Heart left ventricle (tissue), 16 donors: ENCODE measurements around the gene LARP1. TPM values are rescaled to one million over a fixed set of nuclear protein-coding genes. Genes with fewer than 3 reads are reported as not detected.

Experiments
- ATAC-seq, 4 donors: fragments of 200-7000 bp; cut with Tn5 transposase; one replicate each; pipeline ENCODE4 v1.9.1; 2020 to 2022; ENCODE audit warnings: moderate library complexity in 4 of 4, mild to moderate bottlenecking in 3 of 4, moderate number of reproducible peaks in 1 of 4
- DNase-seq, 5 donors: peaks; one replicate each; pipeline ENCODE4 v3.0.0-alpha.2; 2020
- H3K27ac ChIP-seq, 12 donors: fragments of 200-600 bp; sonication (generic) in 4 of 12; one replicate each; pipeline versions ENCODE4 v1.5.0 to v1.8.0; 2016 to 2022; ENCODE audit warnings: mild to moderate bottlenecking in 2 of 12
- H3K27me3 ChIP-seq, 9 donors: fragments of 200-600 bp; sonication (generic) in 2 of 9; one replicate each; pipeline versions ENCODE4 v1.5.1 to v1.8.0; 2016 to 2022; ENCODE audit warnings: mild to moderate bottlenecking in 3 of 9
- H3K36me3 ChIP-seq, 9 donors: fragments of 200-600 bp; sonication (generic) in 2 of 9; one replicate each; pipeline versions ENCODE4 v1.5.0 to v1.8.0; 2018 to 2022; ENCODE audit warnings: mild to moderate bottlenecking in 2 of 9
- H3K4me1 ChIP-seq, 12 donors: fragments of 200-600 bp; sonication (generic) in 4 of 12; one replicate each; pipeline versions ENCODE4 v1.5.0 to v1.8.0; 2016 to 2022; ENCODE audit warnings: mild to moderate bottlenecking in 3 of 12
- H3K4me3 ChIP-seq, 12 donors: fragments of 200-600 bp; sonication (generic) in 4 of 12; one replicate each; pipeline versions ENCODE4 v1.5.0 to v1.8.0; 2017 to 2022; ENCODE audit warnings: mild to moderate bottlenecking in 9 of 12, moderate library complexity in 4 of 12
- H3K9me3 ChIP-seq, 12 donors: fragments of 200-600 bp; sonication (generic) in 4 of 12; one replicate each; pipeline versions ENCODE4 v1.5.0 to v1.8.0; 2016 to 2022; ENCODE audit warnings: mild to moderate bottlenecking in 1 of 12
- POLR2A ChIP-seq, 2 donors: fragments of 450-650 bp; IDR thresholded peaks; one replicate each; pipeline ENCODE4 v1.6.1; 2017; ENCODE audit warnings: antibody characterized with exemption in 2 of 2, mild to moderate bottlenecking in 2 of 2, moderate library complexity in 2 of 2
- WGBS, 4 donors: extraction: QIAGEN DNeasy Blood & Tissue Kit in 2 of 4; methylation state at CpG; one replicate each; pipeline versions ENCODE4 v1.1.5 to v1.1.7; 2013 to 2018; 5-methylcytosine and 5-hydroxymethylcytosine counted together
- intact Hi-C, 10 donors: fragments of 100-400 bp; cut with DNase I; formaldehyde crosslinking; loops; one replicate each; pipeline versions ENCODE4 v1.11.1 to v1.14.2; 2022
- polyA plus RNA-seq, 2 donors: library from polyadenylated mRNA; stranded (reverse); fragments of 200-250 nt; gene quantifications; one replicate each; pipeline ENCODE4 v1.2.3, GENCODE V29; 2013
- total RNA-seq, 9 donors: library from RNA; depleted of rRNA in 2 of 9; stranded (reverse); fragments of >200 nt in 2 of 9; fragmentation: NEBNext Ultra II Directional in 3 of 9; extraction: Animal tissue kit (Norgen Biotek cat#: 25700) in 3 of 9; gene quantifications; one replicate each; pipeline versions ENCODE4 v1.1.0 to v1.2.4, GENCODE V29; 2016 to 2023
- TF ChIP-seq, protein P1 (sequence below), 12 donors: fragments of 200-600 bp; sonication (generic) in 4 of 12; IDR thresholded peaks; one replicate each; pipeline versions ENCODE4 v1.5.0 to v1.8.0; 2018 to 2022; ENCODE audit warnings: antibody characterized with exemption in 12 of 12, mild to moderate bottlenecking in 5 of 12
- donor health status: ischemic (EF 13 %, LVEDD 7.1; RV severe dilation, severe dysfunction).
- donor health status: healthy with polysubstance abuse.
- donor health status: DM: no; HTN: yes; CAD: no.
- donor health status: DM: no; HTN: no; CAD: no.
- donor health status: ischemic (EF 25% LVEDD 6.9; RV normal size, moderate dysfunction).
- donor health status: ischemic (EF 25% LVEDD 5.7; RV mildly dilated, moderate dysfunction).
- donor health status: healthy.
- donor health status: DM: yes; HTN: yes; CAD: no.
- donor health status: ischemic (EF 35%, LVEDD 5.7; RV mildly dilated, moderate dysfunction).
- donor health status: nonischemic (EF 11% LVEDD 7.7; RV severe dilation, severe dysfunction).
- donor health status: DM: yes; HTN: yes; CAD: no.
- donor health status: PGD.
- donor health status: ischemic (EF 29% LVEDD 5.4; RV normal size, mild dysfunction).
- donor health status: nonischemic (EF 23%, LVEDD 6.1; RV moderate dilation, normal function).

The LARP1 gene
- total and polyA plus RNA-seq, 11 donors = 36.5 to 189 (median 164) TPM

DNA sequence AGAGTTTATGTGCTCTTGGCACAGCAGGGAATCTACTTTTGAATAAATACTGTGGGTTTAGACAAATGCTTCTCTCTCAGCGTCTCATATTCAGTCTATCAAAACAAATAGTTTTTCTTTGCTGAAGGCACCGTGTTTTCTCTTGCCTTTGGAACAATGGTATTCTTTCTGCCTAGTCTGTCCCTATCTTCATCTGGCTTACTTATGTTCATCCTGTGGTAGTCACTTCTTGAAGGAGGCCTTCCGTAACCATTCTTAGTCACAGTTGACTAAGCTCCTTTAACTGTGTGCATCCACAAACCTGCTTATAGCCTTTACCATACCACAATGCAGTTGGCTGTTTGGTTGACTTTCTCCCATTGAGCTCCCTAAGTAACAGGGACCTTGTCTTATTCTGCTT lies 45.9 kb downstream of the LARP1 start:
- intact Hi-C loops = loop anchor here in 3 of 10 donors (5.0 to 10.0 kb wide), 2 partner anchors 44 to 46 kb away; partner anchors contain the start of gene LARP1 (in 3 of the 3)
- TF ChIP-seq, protein P1, sequence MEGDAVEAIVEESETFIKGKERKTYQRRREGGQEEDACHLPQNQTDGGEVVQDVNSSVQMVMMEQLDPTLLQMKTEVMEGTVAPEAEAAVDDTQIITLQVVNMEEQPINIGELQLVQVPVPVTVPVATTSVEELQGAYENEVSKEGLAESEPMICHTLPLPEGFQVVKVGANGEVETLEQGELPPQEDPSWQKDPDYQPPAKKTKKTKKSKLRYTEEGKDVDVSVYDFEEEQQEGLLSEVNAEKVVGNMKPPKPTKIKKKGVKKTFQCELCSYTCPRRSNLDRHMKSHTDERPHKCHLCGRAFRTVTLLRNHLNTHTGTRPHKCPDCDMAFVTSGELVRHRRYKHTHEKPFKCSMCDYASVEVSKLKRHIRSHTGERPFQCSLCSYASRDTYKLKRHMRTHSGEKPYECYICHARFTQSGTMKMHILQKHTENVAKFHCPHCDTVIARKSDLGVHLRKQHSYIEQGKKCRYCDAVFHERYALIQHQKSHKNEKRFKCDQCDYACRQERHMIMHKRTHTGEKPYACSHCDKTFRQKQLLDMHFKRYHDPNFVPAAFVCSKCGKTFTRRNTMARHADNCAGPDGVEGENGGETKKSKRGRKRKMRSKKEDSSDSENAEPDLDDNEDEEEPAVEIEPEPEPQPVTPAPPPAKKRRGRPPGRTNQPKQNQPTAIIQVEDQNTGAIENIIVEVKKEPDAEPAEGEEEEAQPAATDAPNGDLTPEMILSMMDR (IDR thresholded peaks at IDR 0.05) = no peak
- no peak for TF ChIP-seq POLR2A (IDR thresholded peaks at IDR 0.05)
- H3K36me3 ChIP-seq = peaks cover 0 to 100% (median 97%) of the 10 kb centered on the region in 9 donors
- peaks cover 0 to 9% (median 0%) of the 10 kb centered on the region in 12 donors for H3K4me1 ChIP-seq
- ATAC-seq (no peak), DNase-seq (no peak)
- H3K27ac ChIP-seq = peak overlapping the region in 1 of 12 donors; percentile 17
- no peaks in the 10 kb centered on the region for H3K9me3 ChIP-seq
- no peaks in the 10 kb centered on the region for H3K27me3 ChIP-seq
- 90 to 97% (median 92%) methylated on average over 3 of the region's 3 CpGs for WGBS, 4 donors
- no peak overlapping the region for H3K4me3 ChIP-seq

DNA sequence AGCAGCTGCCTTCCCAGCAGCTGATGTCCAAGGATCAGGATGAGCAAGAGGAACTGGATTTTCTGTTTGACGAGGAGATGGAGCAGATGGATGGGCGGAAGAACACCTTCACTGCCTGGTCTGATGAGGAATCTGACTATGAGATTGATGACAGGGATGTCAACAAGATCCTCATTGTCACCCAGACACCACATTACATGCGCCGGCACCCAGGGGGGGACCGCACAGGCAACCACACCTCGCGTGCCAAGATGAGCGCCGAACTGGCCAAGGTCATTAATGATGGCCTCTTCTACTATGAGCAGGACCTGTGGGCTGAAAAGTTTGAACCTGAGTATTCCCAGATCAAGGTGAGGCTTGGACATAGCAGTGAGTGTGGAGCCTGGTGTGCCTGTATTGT lies 46.9 kb downstream of the LARP1 start:
- Histone ChIP-seq H3K4me1 (peaks cover 0 to 9% (median 0%) of the 10 kb centered on the region in 12 donors), H3K27me3 (no peaks in the 10 kb centered on the region), H3K36me3 (peaks cover 0 to 100% (median 98%) of the 10 kb centered on the region in 9 donors), H3K4me3 (no peak overlapping the region), H3K9me3 (no peaks in the 10 kb centered on the region), H3K27ac (no peak overlapping the region)
- TF ChIP-seq, protein P1 (IDR thresholded peaks at IDR 0.05) = no peak
- no peak for TF ChIP-seq POLR2A (IDR thresholded peaks at IDR 0.05)
- DNase-seq = no peak
- ATAC-seq = peak in 1 of 4 donors; percentile 34
- 50 to 83% (median 66%) methylated on average over 9 of the region's 9 CpGs for WGBS, 4 donors
- intact Hi-C loops = loop anchor here in 3 of 10 donors (5.0 to 10.0 kb wide), 2 partner anchors 45 to 47 kb away; partner anchors contain the start of gene LARP1 (in 3 of the 3)

DNA sequence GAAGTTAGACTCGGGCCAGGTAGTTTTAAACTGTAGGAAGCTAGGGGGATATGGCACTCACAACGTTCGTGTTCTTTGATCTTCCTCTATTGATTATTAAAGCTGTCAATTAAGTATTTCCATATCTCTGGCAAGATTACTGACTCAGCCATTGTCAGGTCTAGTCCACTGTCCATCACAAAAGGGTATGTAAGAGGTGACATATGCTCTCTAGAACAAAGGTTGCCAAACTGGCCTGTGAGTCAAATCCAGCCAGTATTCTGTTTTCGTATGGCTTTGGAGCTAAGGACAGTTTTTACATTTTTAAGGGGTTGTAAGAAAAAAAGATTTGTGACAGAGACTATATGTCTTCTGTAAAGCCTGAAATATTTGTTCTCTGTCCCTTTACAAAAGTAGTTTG lies 51.0 kb downstream of the LARP1 start:
- WGBS, 4 donors = 79 to 86% (median 83%) methylated on average over 4 of the region's 4 CpGs
- no peak for ATAC-seq
- Histone ChIP-seq H3K4me3 (no peak overlapping the region), H3K27me3 (no peaks in the 10 kb centered on the region), H3K36me3 (peaks cover 0 to 100% (median 99%) of the 10 kb centered on the region in 9 donors), H3K4me1 (peaks cover 0 to 4% (median 0%) of the 10 kb centered on the region in 12 donors), H3K9me3 (no peaks in the 10 kb centered on the region), H3K27ac (no peak overlapping the region)
- TF ChIP-seq, protein P1 (IDR thresholded peaks at IDR 0.05) = no peak
- TF ChIP-seq POLR2A (IDR thresholded peaks at IDR 0.05) = no peak
- intact Hi-C loops = loop anchor here in 1 of 10 donors (10.0 kb wide), 1 partner anchor 51 kb away; the partner anchor contains the start of gene LARP1
- no peak for DNase-seq

DNA sequence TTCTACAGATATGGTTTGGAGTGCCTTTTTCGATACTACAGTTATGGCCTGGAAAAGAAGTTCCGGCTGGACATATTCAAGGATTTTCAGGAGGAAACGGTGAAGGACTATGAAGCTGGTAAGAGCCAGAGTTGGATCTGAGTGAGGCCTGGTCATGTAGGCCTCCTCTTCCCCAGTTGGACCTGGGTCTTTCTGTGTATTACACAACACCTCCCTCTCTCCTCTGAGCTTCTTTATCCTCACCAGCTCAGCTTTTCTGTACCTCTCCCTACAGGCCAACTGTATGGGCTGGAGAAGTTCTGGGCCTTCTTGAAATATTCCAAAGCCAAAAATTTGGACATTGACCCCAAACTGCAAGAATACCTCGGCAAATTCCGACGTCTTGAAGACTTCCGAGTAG lies 56.1 kb downstream of the LARP1 start:
- Histone ChIP-seq H3K9me3 (no peaks in the 10 kb centered on the region), H3K4me1 (peaks cover 0 to 7% (median 0%) of the 10 kb centered on the region in 12 donors), H3K27me3 (no peaks in the 10 kb centered on the region), H3K27ac (peak overlapping the region in 2 of 12 donors; percentile 29 to 32), H3K36me3 (peaks cover 0 to 100% (median 97%) of the 10 kb centered on the region in 9 donors), H3K4me3 (no peak overlapping the region)
- no peak for ATAC-seq
- no peak for DNase-seq
- intact Hi-C loops = loop anchor here in 6 of 10 donors (1.0 to 10.0 kb wide), 7 partner anchors 54 to 161 kb away; partner anchors contain the start of gene LARP1 (in 3 of the 6)
- TF ChIP-seq POLR2A (IDR thresholded peaks at IDR 0.05) = no peak
- TF ChIP-seq, protein P1 (IDR thresholded peaks at IDR 0.05) = no peak
- WGBS, 4 donors = 86 to 89% (median 88%) methylated on average over 7 of the region's 7 CpGs
